ENCODE results near the gene LYSET.

DNA sequence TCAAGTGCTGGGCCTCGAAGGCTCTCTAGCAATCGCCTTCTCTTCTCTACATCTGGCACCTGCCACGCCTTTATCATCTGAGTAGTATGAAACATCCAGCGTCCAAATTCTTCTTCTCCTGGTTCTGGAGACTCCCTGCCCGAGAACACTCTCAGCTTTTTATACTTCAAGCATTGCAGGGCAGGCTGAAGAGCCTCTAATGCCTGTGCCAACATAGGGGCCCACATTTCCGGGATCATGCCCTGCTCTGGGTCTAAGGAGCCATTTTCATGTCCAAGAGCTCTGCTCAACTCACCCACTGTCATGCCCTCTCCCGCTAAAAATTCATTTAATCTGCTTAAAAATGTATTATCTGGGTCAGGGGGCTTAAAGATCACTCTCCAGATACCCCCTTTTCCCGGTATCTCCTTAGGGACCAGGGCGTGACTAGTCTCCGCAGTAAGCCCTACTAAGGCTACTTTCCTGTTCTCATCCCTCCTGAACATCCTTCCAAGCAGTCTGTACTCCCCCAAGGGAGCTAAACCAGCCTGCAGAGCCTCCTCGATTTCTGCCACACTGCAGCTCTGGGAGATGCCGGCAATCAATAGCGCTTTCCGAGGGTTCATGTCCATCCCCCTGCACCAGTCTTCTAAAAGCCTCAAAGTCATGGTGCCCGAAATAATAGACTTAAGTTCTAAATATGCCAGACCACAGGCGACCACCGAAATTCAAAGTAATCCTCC is 1.4 kb upstream of the LYSET start:
- no peak for TF ChIP-seq POLR2AphosphoS5 (IDR thresholded peaks at IDR 0.05)
- TF ChIP-seq POLR2A (IDR thresholded peaks at IDR 0.05): no peak
- TF ChIP-seq CTCF (IDR thresholded peaks at IDR 0.05 in 8 of 11, conservative IDR thresholded peaks at IDR 0.05 in 3 of 11): no peak
